Right lobe of liver (tissue), 6 donors: Measurements from ENCODE around the gene PDK2. TPM values are rescaled to one million over a fixed set of nuclear protein-coding genes. Genes with fewer than 3 reads are reported as not detected.

Experiments
- ATAC-seq, 4 donors: fragments of 200-7000 bp; cut with Tn5 transposase; one replicate each; pipeline ENCODE4 v1.9.1; 2020; ENCODE audit warnings: mild to moderate bottlenecking in 4 of 4, moderate library complexity in 4 of 4
- DNase-seq, 3 donors: peaks; one replicate each; pipeline ENCODE4 v3.0.0-alpha.2; 2020
- H3K27ac ChIP-seq, 3 donors: fragments of 200-600 bp; one replicate each; pipeline ENCODE4 v1.8.0; 2022
- H3K27me3 ChIP-seq, 2 donors: fragments of 200-600 bp; one replicate each; pipeline ENCODE4 v1.8.0; 2022
- H3K36me3 ChIP-seq, 4 donors: fragments of 200-600 bp; sonication (generic) in 1 of 4; one replicate each; pipeline versions ENCODE4 v1.5.1 to v1.8.0; 2017 to 2022; ENCODE audit warnings: control low read depth in 1 of 4
- H3K4me1 ChIP-seq, 4 donors: fragments of 200-600 bp; sonication (generic) in 1 of 4; one replicate each; pipeline versions ENCODE4 v1.5.1 to v1.8.0; 2017 to 2022; ENCODE audit warnings: control low read depth in 1 of 4
- H3K4me3 ChIP-seq, 3 donors: fragments of 200-600 bp; one replicate each; pipeline ENCODE4 v1.8.0; 2022
- H3K9me3 ChIP-seq, 4 donors: fragments of 200-600 bp; sonication (generic) in 1 of 4; one replicate each; pipeline versions ENCODE4 v1.5.1 to v1.8.0; 2017 to 2022; ENCODE audit warnings: control low read depth in 1 of 4
- POLR2A ChIP-seq: fragments of 450-650 bp; IDR thresholded peaks from one replicate; pipeline ENCODE4 v1.6.1; 2017; ENCODE audit warnings: antibody characterized with exemption, mild to moderate bottlenecking
- WGBS: methylation state at CpG from one replicate; pipeline ENCODE4 v1.1.6; 2018; ENCODE audit warnings: low coverage, low lambda C conversion rate; ENCODE audit not compliant: insufficient coverage; ENCODE audit errors: missing lambda C conversion rate; 5-methylcytosine and 5-hydroxymethylcytosine counted together
- intact Hi-C, 2 donors: fragments of 100-400 bp; cut with DNase I; formaldehyde crosslinking; loops; one replicate each; pipeline versions ENCODE4 v1.11.2 to v1.14.1; 2022
- total RNA-seq, 6 experiments: library from RNA; depleted of rRNA in 2 of 6; stranded (reverse); fragments of >200 nt in 2 of 6; fragmentation: NEBNext Ultra II Directional in 3 of 6; extraction: Animal tissue kit (Norgen Biotek cat#: 25700) in 3 of 6; gene quantifications; one replicate each; pipeline versions ENCODE4 v1.1.0 to v1.2.4, GENCODE V29; 2016 to 2023
- TF ChIP-seq, protein P1 (sequence below), 4 donors: fragments of 200-600 bp in 3 of 4; fragments of 450-650 bp in 1 of 4; IDR thresholded peaks; one replicate each; pipeline versions ENCODE4 v1.5.1 to v1.8.0; 2016 to 2022; ENCODE audit warnings: antibody characterized with exemption in 4 of 4, mild to moderate bottlenecking in 2 of 4
- donor health status: DM: no; HTN: yes; CAD: no.
- donor health status: DM: no; HTN: no; CAD: no.
- donor health status: DM: no; HTN: no; CAD: no.
- donor health status: DM: no; HTN: yes; CAD: no.
- donor health status: DM: no; HTN: yes; CAD: no.

Gene PDK2
- total RNA-seq, 6 experiments from 2014 or later = 25.0 to 58.0 (median 44.8) TPM

DNA sequence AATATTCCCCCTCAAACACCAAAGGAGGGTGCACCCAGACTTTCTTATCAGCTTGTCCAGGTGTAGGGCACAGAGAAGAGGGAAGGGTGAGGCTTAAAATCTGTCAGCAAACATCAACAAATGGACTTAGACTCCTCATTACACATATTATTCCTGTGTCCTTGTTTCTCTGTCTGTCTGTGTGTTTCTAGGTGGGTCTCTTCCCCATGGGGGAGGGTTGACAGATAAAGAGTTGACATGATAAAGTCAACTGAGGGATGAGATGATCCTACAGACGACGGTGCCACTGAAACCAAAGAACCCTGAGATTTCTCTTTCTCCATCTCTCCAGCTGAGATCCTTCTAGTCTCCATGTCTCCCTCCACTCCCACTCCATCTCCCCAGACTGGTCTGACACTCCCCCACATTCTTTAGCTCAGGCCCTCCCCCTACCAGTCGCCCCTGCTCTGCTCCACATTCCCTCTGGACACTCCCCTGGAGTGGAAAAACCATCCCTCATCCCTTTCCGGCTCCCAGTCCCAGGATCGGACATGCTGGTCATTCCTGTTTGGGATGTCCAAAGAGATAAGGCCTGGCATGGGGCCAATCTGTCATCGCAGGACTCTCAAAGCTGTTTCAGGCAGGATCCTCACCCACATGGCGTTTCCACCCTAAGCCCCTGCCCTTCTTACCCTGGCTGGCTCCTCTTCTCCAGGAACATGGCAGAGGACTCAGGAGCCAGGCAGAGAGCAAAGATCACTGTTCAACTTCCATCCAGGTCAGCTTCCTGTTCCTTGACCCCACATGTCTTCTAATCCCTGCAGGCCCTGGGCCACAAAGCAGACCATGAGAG, 42.1 kb upstream of the PDK2 start:
- ATAC-seq (peak; percentile 31 to 56 (median 40)), DNase-seq (peak in 2 of 3 donors; percentile 59 to 61)
- intact Hi-C loops = no loop called here
- H3K4me1 ChIP-seq = peaks cover 0 to 18% (median 4%) of the 10 kb centered on the region in 4 donors
- no peaks in the 10 kb centered on the region for H3K36me3 ChIP-seq
- 61% methylated on average over 7 of the region's 7 CpGs for WGBS
- no peaks in the 10 kb centered on the region for H3K9me3 ChIP-seq
- H3K27me3 ChIP-seq = peaks cover 0 to 5% of the 10 kb centered on the region in 2 donors
- H3K27ac ChIP-seq = peak overlapping the region in 1 of 3 donors; percentile 16
- H3K4me3 ChIP-seq = no peak overlapping the region
- no peak for TF ChIP-seq POLR2A
- TF ChIP-seq, protein P1, sequence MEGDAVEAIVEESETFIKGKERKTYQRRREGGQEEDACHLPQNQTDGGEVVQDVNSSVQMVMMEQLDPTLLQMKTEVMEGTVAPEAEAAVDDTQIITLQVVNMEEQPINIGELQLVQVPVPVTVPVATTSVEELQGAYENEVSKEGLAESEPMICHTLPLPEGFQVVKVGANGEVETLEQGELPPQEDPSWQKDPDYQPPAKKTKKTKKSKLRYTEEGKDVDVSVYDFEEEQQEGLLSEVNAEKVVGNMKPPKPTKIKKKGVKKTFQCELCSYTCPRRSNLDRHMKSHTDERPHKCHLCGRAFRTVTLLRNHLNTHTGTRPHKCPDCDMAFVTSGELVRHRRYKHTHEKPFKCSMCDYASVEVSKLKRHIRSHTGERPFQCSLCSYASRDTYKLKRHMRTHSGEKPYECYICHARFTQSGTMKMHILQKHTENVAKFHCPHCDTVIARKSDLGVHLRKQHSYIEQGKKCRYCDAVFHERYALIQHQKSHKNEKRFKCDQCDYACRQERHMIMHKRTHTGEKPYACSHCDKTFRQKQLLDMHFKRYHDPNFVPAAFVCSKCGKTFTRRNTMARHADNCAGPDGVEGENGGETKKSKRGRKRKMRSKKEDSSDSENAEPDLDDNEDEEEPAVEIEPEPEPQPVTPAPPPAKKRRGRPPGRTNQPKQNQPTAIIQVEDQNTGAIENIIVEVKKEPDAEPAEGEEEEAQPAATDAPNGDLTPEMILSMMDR (IDR thresholded peaks at IDR 0.05) = no peak

DNA sequence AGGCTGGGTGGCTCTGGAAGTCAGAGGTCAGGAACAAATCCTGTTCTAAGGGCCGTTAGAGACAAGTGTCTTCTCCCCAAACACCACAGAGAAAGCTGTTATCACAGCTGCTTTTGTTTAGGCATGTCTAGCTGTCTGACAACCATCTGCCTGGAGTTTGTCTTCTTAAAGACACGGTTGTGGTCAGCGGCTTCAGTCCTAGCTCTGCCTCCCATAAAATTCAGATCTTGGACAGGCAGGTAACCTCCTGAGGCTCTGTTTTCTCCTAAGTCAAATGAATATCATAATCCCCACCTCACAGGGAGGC, 41.5 kb upstream of the PDK2 start:
- no peak for ATAC-seq

DNA sequence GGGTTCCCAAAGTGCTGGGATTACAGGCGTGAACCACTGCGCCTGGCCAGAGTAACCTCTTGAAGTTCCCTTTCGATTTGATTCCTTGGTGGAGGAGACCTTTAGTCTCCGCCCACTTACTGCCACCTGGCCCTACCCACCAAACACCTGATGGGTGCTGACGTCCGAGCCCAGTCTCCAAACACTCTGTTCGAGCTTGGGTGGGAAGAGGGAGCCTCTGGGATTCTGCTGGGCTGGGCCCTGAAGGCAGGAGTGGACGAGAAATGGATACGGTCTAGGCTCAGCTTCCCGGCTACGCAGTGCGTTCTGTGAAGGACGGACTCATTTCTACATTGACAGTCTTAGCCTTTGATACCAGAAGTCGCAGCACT, 40.1 kb upstream of the PDK2 start:
- H3K4me3 ChIP-seq = peak overlapping the region; percentile 51 to 62 (median 52)
- no peak for ATAC-seq
- H3K4me1 ChIP-seq = peaks cover 0 to 18% (median 4%) of the 10 kb centered on the region in 4 donors
- 12% methylated on average over 12 of the region's 14 CpGs for WGBS
- no peaks in the 10 kb centered on the region for H3K36me3 ChIP-seq
- H3K27ac ChIP-seq = peak overlapping the region; percentile 11 to 62 (median 26)
- intact Hi-C loops = no loop called here
- no peaks in the 10 kb centered on the region for H3K9me3 ChIP-seq
- TF ChIP-seq, protein P1 (IDR thresholded peaks at IDR 0.05) = no peak
- TF ChIP-seq POLR2A = no peak
- H3K27me3 ChIP-seq = peaks cover 0 to 5% of the 10 kb centered on the region in 2 donors
- peak in 1 of 3 donors; percentile 45 for DNase-seq

More for the DNA sequence above, 41.5 kb upstream of the PDK2 start:
- DNase-seq = no peak
- TF ChIP-seq POLR2A = no peak
- TF ChIP-seq, protein P1 (IDR thresholded peaks at IDR 0.05) = no peak
- intact Hi-C loops = no loop called here
- no peaks in the 10 kb centered on the region for H3K9me3 ChIP-seq
- no peak overlapping the region for H3K4me3 ChIP-seq
- 52% methylated on average over 3 of the region's 3 CpGs for WGBS
- H3K36me3 ChIP-seq = no peaks in the 10 kb centered on the region
- peaks cover 0 to 18% (median 4%) of the 10 kb centered on the region in 4 donors for H3K4me1 ChIP-seq
- H3K27ac ChIP-seq = peak overlapping the region in 1 of 3 donors; percentile 16
- peaks cover 0 to 5% of the 10 kb centered on the region in 2 donors for H3K27me3 ChIP-seq

DNA sequence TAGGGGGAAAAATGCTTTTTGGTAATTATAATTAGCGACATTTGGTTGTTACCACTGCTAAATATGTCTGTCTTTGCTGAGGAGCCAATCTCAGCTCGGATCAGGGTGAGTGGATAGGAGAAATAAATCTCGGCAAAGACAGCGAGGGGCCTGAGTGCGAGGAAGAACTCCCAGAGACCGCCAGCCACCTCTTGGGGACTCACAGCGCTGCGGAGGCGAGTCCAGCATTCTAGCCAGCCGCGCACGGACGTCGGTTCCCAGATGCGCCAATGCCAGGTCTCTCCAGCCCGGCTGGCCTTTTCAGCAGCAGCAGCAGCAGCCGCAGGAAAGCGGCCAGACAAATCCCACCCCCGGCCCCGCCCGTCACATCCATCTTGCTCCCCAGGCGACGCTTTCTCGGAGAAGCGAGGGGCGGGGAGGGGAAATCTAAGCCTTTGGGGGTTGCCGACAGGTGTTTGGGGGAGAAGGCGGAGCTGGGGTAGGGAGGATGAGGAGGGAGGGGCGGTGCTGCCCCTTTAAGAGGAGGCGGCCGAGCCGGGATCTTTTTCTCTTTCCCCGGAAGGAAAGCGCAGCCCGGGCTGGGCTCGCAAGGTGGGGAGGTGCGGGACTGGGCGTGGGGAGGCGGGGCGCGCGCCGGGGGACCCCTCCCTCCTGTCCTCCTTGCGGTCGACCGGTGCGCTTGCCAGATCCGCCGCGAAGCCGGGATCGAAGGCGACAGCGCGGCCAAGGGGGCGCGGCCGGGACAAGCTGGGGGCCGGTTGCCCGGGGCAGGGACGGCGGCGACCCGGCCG, 39.5 kb upstream of the PDK2 start, which contains the start of gene ITGA3:
Gene ITGA3, plus strand, starts transcription at position 685 of the 791 bp plus-strand sequence. CDS start 330 bp downstream, outside the sequence.
- Histone ChIP-seq H3K27me3 (peaks cover 0 to 5% of the 10 kb centered on the region in 2 donors), H3K27ac (peak within 1 kb of the TSS; percentile 26 to 62 (median 43))
- intact Hi-C loops = no loop called here

More for the DNA sequence above, 39.5 kb upstream of the PDK2 start, which contains the start of gene ITGA3:
- Histone ChIP-seq H3K36me3 (no peaks in the 10 kb centered on the region), H3K4me3 (peak within 1 kb of the TSS; percentile 51 to 62 (median 52)), H3K9me3 (no peaks in the 10 kb centered on the region), H3K4me1 (peaks cover 0 to 20% (median 4%) of the 10 kb centered on the region in 4 donors)
- DNase-seq = peak in 2 of 3 donors; percentile 57 to 62
- TF ChIP-seq, protein P1 (IDR thresholded peaks at IDR 0.05) = no peak
- no peak for TF ChIP-seq POLR2A
- ATAC-seq = peak; percentile 48 to 56 (median 50)
- under 1% methylated on average over 15 of the region's 65 CpGs for WGBS
